Astrocyte of the cerebellum (primary cell): ENCODE measurements around the gene CRYL1.

Experiments used
- DNase-seq: peaks from one replicate; pipeline ENCODE4 v3.0.0-alpha.2; 2011; ENCODE audit warnings: low read depth
- H3K4me3 ChIP-seq: 2 replicates; pipeline ENCODE4 v1.5.1; 2011; ENCODE audit warnings: mild to moderate bottlenecking, low read depth, low read length, moderate library complexity
- CTCF ChIP-seq: IDR thresholded peaks from 2 replicates; pipeline ENCODE4 v1.5.1; 2012; ENCODE audit warnings: low read length, low read depth, moderate library complexity, mild to moderate bottlenecking; ENCODE audit errors: missing control alignments
- in situ Hi-C: cut with HindIII; loops from 2 replicates; pipeline ENCODE4 v1.10.0; 2017; ENCODE audit warnings: low sequenced_read_pairs

Gene CRYL1

DNA sequence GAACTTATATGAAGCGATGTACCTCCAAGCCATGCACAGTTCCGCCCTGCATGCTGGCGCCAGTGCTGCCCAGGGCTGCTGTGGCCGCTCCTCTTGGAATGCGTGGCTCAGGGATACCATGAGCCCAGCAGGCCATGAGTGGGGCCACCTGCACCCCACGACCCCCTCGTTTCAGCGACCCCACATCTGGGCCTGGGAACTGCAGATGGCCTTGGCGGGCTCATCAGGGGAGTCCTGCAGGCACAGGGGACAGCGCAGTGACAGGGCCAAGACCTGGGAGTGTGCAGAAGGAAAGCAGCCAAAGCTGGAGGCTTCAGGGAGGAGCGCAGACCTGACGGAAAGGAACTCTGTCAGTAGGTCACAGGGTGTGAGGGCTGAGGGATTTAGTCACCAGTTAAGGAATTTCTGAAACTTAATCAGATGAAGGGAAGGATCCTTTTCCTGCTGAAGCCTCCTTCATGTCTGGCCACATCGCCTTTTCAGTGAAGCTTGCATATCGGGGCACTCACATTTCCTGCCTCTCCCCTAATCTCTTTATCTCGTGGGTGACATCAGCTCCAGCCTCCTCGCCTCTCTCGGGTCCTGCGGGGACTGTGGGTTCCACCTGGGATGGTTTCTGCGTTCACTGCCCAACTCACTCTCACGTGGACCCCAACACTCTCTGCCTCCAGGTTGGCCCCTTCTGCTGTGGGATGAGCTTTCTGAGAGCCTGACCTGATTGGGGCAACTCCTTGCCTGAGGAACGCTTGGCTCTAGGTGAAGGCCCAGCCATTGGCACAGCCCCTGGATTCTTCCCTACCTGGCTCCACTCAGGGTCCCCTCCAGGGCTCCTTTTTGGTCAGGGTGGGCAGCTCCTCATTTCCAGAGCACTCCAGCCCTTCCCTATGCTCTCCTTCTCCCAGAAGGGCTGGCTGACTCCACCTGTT lies 123.5 kb downstream of the CRYL1 start:
- no peak overlapping the region for H3K4me3 ChIP-seq
- no peak for TF ChIP-seq CTCF
- in situ Hi-C loops: no loop called here
- DNase-seq: no peak

DNA sequence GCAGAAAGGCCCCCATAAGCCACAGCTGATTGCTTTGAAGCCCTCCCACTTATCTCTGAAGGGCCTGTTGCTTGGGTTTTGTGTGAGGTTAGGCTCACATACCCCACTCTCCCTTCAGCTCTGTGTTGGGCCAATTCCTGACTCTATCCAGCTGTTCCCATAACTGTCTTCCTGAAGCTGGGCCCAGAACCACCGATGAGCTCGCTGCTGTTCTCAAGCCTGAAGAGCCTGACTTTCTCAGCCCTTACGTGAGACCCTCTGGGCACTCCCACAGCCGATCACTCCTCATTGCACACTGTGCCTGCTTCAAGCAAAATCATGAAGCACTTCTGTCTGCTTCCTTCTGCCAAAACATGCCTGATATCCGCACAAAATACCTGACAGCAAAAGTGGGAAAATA lies 124.1 kb downstream of the CRYL1 start:
- no peak overlapping the region for H3K4me3 ChIP-seq
- TF ChIP-seq CTCF: no peak
- in situ Hi-C loops: no loop called here
- no peak for DNase-seq

- no peak overlapping the region for H3K4me3 ChIP-seq
- no peak for TF ChIP-seq CTCF
- in situ Hi-C loops: no loop called here
- no peak for DNase-seq
Measured at GRCh38 chr13:20400774-20401173, 124.9 kb downstream of the CRYL1 start.

DNA sequence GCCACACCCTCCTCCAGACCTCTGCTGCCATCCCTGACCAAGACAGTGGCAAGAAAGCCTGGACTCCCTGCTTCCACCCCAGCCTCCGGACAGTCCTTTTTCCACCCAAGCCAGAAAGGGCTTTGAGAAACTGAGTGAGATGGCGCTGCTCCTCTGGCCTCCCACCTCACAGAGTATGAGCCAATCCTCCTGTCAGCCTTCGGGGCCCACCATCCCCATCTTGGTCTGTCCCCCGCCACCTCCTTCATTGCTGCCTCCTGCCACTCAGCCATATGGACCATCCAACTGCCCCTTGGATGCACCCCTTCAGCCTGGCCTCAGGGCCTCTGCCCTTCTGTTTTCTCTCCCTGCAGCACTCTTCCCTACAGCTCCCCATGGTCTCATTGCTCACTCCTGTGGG lies 125.7 kb downstream of the CRYL1 start:
- DNase-seq: no peak
- in situ Hi-C loops: no loop called here
- no peak overlapping the region for H3K4me3 ChIP-seq

GRCh38 chr13:20399515-20399914 lies 126.1 kb downstream of the CRYL1 start:
- DNase-seq: no peak
- TF ChIP-seq CTCF: no peak
- in situ Hi-C loops: no loop called here
- no peak overlapping the region for H3K4me3 ChIP-seq

More for the DNA sequence above, 125.7 kb downstream of the CRYL1 start:
- TF ChIP-seq CTCF: no peak

DNA sequence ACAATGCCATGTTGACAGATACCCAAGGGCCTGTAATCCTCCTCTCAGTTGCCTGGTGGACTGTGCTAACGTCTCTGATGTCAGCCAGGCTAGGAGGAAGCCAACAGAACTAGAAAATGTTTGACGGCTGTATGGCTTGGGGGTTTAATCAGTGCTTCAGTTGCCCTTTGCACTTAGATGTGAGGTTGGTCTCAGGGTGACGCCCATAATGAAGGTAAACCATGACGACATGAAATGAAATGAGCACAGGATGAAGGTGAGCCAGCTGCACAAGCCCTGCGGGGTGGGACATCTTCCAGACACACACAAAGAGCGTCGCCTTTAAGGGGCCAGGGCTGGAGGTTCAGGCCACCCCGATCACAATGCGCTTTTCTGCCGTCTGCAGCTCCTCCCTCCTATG lies 127.2 kb downstream of the CRYL1 start:
- H3K4me3 ChIP-seq: no peak overlapping the region
- in situ Hi-C loops: no loop called here
- no peak for TF ChIP-seq CTCF
- no peak for DNase-seq
